Suppressor macrophage treated with lipopolysaccharide for 1 hour (primary cell): ENCODE results near the gene PI4K2A.
"Not testable (repeated sequence)": the region's sequence is repeated elsewhere in the genome, so short reads cannot be mapped to it uniquely, and the experiment has no call there.

Experiments used
- DNase-seq, 3 donors: peaks; one replicate each; pipeline ENCODE4 v3.0.0-alpha.2; 2020 to 2022

The PI4K2A gene

GRCh38 chr10:97675222-97675621 is 34.8 kb downstream of the PI4K2A start:
- no peak for DNase-seq

- DNase-seq, result peak; percentile 44 to 65 (median 60)
Measured at GRCh38 chr10:97676770-97677581, 36.5 kb downstream of the PI4K2A start.

- no peak for DNase-seq
Measured at GRCh38 chr10:97679594-97679993, 39.1 kb downstream of the PI4K2A start.

- DNase-seq, result no peak
Measured at GRCh38 chr10:97682042-97682441, 41.6 kb downstream of the PI4K2A start.

- DNase-seq, result peak; percentile 72 to 78 (median 77)
Measured at GRCh38 chr10:97683556-97684367, 43.3 kb downstream of the PI4K2A start.

GRCh38 chr10:97684368-97684713 is 43.9 kb downstream of the PI4K2A start:
- DNase-seq, result not testable (repeated sequence)

GRCh38 chr10:97684866-97685394 is 44.5 kb downstream of the PI4K2A start:
- peak in 2 of 3 donors; percentile 24 to 35 for DNase-seq

- DNase-seq, result peak; percentile 52 to 62 (median 52)
Measured at GRCh38 chr10:97685395-97685958, 45.0 kb downstream of the PI4K2A start.

GRCh38 chr10:97686301-97686961 is 46.0 kb downstream of the PI4K2A start:
- no peak for DNase-seq

GRCh38 chr10:97686962-97687784 is 46.7 kb downstream of the PI4K2A start, which contains the start of gene AVPI1:
TSS of gene AVPI1 (minus strand) at chr10:97687241. CDS start at chr10:97679905, 7,336 bp downstream.
- peak; percentile 99 to 100 (median 99) for DNase-seq

GRCh38 chr10:97687785-97688781 is 47.6 kb downstream of the PI4K2A start:
- peak; percentile 69 to 76 (median 75) for DNase-seq

- peak; percentile 94 to 99 (median 98) for DNase-seq
Measured at GRCh38 chr10:97689559-97690020, 49.1 kb downstream of the PI4K2A start.

- DNase-seq, result peak; percentile 42 to 59 (median 47)
Measured at GRCh38 chr10:97690133-97690532, 49.7 kb downstream of the PI4K2A start.

GRCh38 chr10:97698072-97698655 is 57.7 kb downstream of the PI4K2A start:
- not testable (repeated sequence) for DNase-seq

GRCh38 chr10:97701438-97702069 is 61.1 kb downstream of the PI4K2A start:
- peak; percentile 78 to 84 (median 83) for DNase-seq

- no peak for DNase-seq
Measured at GRCh38 chr10:97703398-97704067, 63.1 kb downstream of the PI4K2A start.

- no peak for DNase-seq
Measured at GRCh38 chr10:97704341-97704740, 63.9 kb downstream of the PI4K2A start.

GRCh38 chr10:97705006-97705670 is 64.7 kb downstream of the PI4K2A start:
- DNase-seq, result no peak
